ENCODE results near the gene SLC16A3.
A peak's percentile ranks its signal among the peaks of the same experiment; 100 is the strongest.

SLC16A3 gene

DNA sequence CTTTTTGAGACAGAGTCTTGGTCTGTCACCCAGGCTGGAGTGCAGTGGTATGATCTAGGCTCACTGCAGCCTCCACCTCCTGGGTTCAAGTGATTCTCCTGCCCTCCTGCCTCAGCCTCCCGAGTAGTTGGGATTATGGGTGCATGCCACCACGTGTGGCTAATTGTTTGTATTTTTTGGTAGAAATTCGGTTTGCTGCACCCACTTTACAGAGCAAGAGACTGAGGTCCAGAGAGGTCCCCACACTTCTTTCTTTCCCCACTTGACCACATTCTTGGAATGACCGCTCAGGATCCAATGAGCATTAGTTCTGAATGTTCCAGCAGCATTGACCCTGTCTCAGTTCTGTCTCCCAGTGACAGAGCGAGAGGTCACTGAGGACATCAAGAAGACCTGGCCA is 5.3 kb upstream of the SLC16A3 start:
- ChIA-PET POLR2A (no interaction called here), CTCF (no interaction called here)
- TF ChIP-seq, protein P1, sequence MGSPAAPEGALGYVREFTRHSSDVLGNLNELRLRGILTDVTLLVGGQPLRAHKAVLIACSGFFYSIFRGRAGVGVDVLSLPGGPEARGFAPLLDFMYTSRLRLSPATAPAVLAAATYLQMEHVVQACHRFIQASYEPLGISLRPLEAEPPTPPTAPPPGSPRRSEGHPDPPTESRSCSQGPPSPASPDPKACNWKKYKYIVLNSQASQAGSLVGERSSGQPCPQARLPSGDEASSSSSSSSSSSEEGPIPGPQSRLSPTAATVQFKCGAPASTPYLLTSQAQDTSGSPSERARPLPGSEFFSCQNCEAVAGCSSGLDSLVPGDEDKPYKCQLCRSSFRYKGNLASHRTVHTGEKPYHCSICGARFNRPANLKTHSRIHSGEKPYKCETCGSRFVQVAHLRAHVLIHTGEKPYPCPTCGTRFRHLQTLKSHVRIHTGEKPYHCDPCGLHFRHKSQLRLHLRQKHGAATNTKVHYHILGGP (tag by site-specific recombination; IDR thresholded peaks at IDR 0.05): no peak
- TF ChIP-seq ZSCAN23 (tag by site-specific recombination; IDR thresholded peaks at IDR 0.05): no peak
- no peak for TF ChIP-seq ZNF174 (tag by site-specific recombination; IDR thresholded peaks at IDR 0.05)
- TF ChIP-seq IKZF3 (tag by site-specific recombination; IDR thresholded peaks at IDR 0.05): no peak
- TF ChIP-seq EGR2 (tag by site-specific recombination; IDR thresholded peaks at IDR 0.05; ENCODE audit: low read depth): no peak
- no peaks in the 10 kb centered on the region for H3K36me3 ChIP-seq (ENCODE audit: control insufficient read depth in 2 of 2, insufficient read depth in 1 of 2, low read length in 2 of 2)
- H3K4me1 ChIP-seq (ENCODE audit: control insufficient read depth, insufficient read depth, low read length): no peaks in the 10 kb centered on the region
- no peak overlapping the region for H3K4me3 ChIP-seq (ENCODE audit: low read depth, low read length)
- H3K9me3 ChIP-seq (ENCODE audit: control insufficient read depth, insufficient read depth, low read depth, low read length): no peaks in the 10 kb centered on the region
- H3K27ac ChIP-seq (ENCODE audit: extremely low read depth, low read depth, low read length): no peak overlapping the region

DNA sequence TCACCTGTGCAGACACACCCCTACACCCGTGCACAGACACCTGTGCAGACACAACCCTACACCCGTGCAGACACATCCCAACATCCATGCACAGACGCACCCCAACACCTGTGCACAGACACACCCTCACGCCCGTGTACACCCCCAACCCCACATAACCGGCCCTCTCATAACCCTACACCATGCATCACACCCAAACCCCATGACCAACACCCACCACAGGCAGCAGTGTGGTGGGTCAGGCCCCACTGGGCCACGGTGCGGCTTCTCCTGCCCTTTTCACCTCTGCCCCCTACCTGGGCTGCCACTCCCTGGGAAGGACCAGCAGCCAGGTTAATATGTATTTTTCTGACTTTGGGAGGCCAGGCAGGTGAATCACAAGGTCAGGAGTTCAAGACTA is 4.2 kb upstream of the SLC16A3 start:
- no peak overlapping the region for H3K4me3 ChIP-seq (ENCODE audit: low read depth, low read length)
- 0 out of 2 replicates have a peak, but pooled peaks have one; percentile 39 for TF ChIP-seq ZBTB10 (tag by site-specific recombination; IDR thresholded peaks at IDR 0.05)
- peak; percentile 55; the same call in 1 of the 2 replicates for TF ChIP-seq BCL11B (tag by site-specific recombination; IDR thresholded peaks at IDR 0.05; ENCODE audit: low read depth)
- TF ChIP-seq KLF8 (tag by site-specific recombination; IDR thresholded peaks at IDR 0.05): peak; percentile 54
- TF ChIP-seq PRDM6 (tag by site-specific recombination; IDR thresholded peaks at IDR 0.05): no peak
- peak; percentile 61 for TF ChIP-seq ZEB2 (tag by site-specific recombination; IDR thresholded peaks at IDR 0.05)
- TF ChIP-seq ZNF239 (tag by site-specific recombination; IDR thresholded peaks at IDR 0.05): no peak
- TF ChIP-seq ZNF530 (tag by site-specific recombination; IDR thresholded peaks at IDR 0.05; ENCODE audit: low read depth): no peak
- no peaks in the 10 kb centered on the region for H3K4me1 ChIP-seq (ENCODE audit: control insufficient read depth, insufficient read depth, low read length)
- CTCF ChIA-PET: interaction anchor here (0.6 kb wide), 1 partner anchor 539 kb away, joined by 3 read pairs; no protein-coding TSS in a partner anchor
- H3K27ac ChIP-seq (ENCODE audit: extremely low read depth, low read depth, low read length): no peak overlapping the region
- no peaks in the 10 kb centered on the region for H3K36me3 ChIP-seq (ENCODE audit: control insufficient read depth in 2 of 2, insufficient read depth in 1 of 2, low read length in 2 of 2)
- POLR2A ChIA-PET: no interaction called here
- no peaks in the 10 kb centered on the region for H3K9me3 ChIP-seq (ENCODE audit: control insufficient read depth, insufficient read depth, low read depth, low read length)

- TF ChIP-seq IKZF3 (tag by site-specific recombination; IDR thresholded peaks at IDR 0.05): no peak
- 0 out of 2 replicates have a peak, but pooled peaks have one; percentile 33 for TF ChIP-seq ZNF600 (tag by site-specific recombination; IDR thresholded peaks at IDR 0.05)
- Histone ChIP-seq H3K4me3 (ENCODE audit: low read depth, low read length) (no peak overlapping the region), H3K36me3 (ENCODE audit: control insufficient read depth in 2 of 2, insufficient read depth in 1 of 2, low read length in 2 of 2) (no peaks in the 10 kb centered on the region), H3K27ac (ENCODE audit: extremely low read depth, low read depth, low read length) (no peak overlapping the region), H3K4me1 (ENCODE audit: control insufficient read depth, insufficient read depth, low read length) (no peaks in the 10 kb centered on the region), H3K9me3 (ENCODE audit: control insufficient read depth, insufficient read depth, low read depth, low read length) (no peaks in the 10 kb centered on the region)
- ChIA-PET CTCF (interaction anchor here (0.6 kb wide), 1 partner anchor 540 kb away, joined by 3 read pairs; no protein-coding TSS in a partner anchor), POLR2A (no interaction called here)
These were observed 3.3 kb upstream of the SLC16A3 start for GRCh38 chr17:82225368-82226029.

All from HEK293 (cell line).